ENCODE measurements around the gene SNAI3.

Gene SNAI3

GRCh38 chr16:88636488-88637265 lies 49.6 kb downstream of the SNAI3 start:
- in situ Hi-C loops (cut with MboI; ENCODE audit: low sequenced_read_pairs) = no loop called here

DNA sequence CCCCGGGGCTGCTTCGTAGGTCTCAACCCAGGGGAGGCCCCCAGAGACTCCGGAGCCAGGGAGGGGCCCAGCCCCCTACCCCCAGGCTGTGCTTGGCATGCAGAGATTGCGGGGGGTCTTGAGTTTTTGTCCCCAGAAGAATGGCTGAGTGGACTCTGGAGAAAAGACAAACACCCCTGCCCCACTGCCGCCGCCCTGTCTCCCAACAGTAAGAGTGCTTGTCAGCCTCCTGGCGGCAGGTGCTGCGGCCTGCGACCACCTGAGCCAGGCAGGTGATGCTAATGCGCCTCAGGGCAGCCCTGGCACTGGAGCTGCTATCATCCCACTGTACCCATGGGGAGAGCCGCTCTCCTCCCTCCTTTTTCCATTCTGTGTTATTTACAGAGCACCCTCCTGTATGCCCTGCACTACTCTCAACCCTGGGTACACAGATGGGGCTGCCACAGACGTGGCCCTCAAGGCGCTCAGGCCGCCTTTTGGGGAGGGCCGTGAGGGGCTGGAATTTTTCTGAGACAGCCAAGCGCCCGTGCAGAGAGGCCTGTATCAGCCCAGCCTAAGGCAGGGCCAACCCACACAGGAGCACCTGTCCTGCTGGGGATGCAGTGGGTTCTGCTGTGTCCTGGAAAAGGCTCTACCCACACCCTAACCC lies 50.5 kb downstream of the SNAI3 start:
- in situ Hi-C loops (cut with MboI; ENCODE audit: low sequenced_read_pairs) = no loop called here

DNA sequence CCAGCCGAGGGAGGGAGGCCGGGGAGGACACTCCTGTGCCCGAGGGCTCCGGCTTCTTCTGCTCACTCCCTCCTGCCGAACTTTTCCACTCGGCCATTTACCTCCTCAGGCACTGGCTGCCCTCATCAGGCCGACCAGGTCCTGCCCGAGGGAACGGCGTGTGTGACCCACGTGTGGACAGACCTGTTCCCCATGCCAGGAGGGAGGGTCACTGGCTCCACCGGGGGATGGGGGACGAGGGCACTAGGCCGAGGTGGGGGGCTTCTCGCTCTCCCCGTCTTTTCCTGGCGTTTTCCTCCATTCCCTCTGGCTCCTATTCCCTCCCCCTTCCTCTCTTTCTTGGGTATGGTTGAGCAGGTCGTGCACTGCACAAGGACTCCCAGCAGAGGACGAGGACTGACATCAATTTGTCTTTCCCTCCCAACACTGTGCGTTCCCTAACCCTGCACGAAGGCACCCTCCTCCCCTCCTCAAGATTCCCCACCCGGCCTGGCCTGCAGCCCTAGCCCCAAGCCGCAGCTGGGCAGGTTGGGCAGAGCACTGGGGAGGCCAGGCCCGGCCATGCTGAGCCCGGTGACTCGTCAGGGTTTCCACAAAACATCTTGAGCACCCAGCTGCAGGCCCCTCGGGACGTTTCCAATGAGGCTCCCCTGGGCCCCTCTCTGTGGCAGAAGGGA lies 51.2 kb downstream of the SNAI3 start:
- in situ Hi-C loops (cut with MboI; ENCODE audit: low sequenced_read_pairs) = no loop called here

- in situ Hi-C loops (cut with MboI; ENCODE audit: low sequenced_read_pairs) = no loop called here
Measured at GRCh38 chr16:88634141-88634993, 51.9 kb downstream of the SNAI3 start.

- in situ Hi-C loops (cut with MboI; ENCODE audit: low sequenced_read_pairs) = no loop called here
Measured at GRCh38 chr16:88633684-88634140, 52.6 kb downstream of the SNAI3 start.

GRCh38 chr16:88632587-88632930 lies 53.7 kb downstream of the SNAI3 start:
- in situ Hi-C loops (cut with MboI; ENCODE audit: low sequenced_read_pairs) = no loop called here

DNA sequence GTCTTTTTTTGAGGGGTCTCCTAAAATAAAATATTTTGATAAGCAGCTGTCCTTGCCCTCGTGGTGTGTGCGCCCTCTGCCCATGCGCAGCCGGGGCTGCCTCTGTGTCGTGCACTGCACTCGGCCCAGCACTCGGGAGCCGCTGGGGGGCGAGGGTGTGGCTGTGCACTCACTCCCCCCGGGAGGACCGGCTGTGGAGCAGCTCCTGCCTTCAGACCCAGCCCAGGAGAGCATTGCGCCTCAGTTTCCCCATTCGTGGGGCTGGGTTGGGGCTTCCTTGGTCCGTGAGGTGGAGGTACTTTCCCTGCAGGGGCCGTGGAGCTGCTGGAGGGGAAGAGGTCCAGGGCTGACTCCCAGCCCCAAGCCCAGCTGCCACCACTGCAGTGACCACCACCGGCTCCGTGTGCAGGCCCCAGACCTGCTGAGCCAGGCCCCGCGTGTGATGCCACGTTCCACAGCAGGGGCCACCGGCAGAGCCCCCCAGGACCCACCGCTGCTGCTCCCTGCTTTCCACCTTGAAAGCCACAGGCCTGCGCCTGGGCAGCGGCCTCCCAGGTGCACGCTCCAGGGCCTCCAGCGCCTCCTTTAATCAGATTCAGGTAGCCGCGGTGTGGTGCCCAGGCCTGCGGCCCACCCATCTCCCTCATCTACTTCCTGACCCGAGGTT lies 54.3 kb downstream of the SNAI3 start:
- in situ Hi-C loops (cut with MboI; ENCODE audit: low sequenced_read_pairs) = no loop called here

GRCh38 chr16:88631384-88631783 lies 54.9 kb downstream of the SNAI3 start:
- in situ Hi-C loops (cut with MboI; ENCODE audit: low sequenced_read_pairs) = no loop called here

DNA sequence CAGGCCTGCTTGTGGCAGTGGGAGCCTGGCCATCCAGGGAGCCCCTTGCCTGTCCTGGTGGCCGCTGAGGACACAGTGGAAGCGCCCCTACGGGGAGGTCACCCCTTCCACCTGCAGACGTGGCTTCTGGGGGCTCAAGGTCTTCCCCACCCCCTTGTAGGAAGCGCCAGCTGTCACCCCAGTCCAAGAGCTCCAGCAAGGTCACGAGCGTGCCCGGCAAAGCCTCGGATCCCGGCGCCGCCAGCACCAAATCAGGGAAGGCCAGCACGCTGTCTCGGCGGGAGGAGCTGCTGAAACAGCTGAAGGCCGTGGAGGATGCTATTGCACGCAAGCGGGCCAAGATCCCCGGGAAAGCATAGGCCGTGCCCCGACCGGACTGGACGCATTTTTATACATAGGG lies 55.4 kb downstream of the SNAI3 start:
- in situ Hi-C loops (cut with MboI; ENCODE audit: low sequenced_read_pairs) = no loop called here

- in situ Hi-C loops (cut with MboI; ENCODE audit: low sequenced_read_pairs) = no loop called here
Measured at GRCh38 chr16:88630433-88630832, 55.9 kb downstream of the SNAI3 start.

- in situ Hi-C loops (cut with MboI; ENCODE audit: low sequenced_read_pairs) = no loop called here
Measured at GRCh38 chr16:88629835-88630234, 56.5 kb downstream of the SNAI3 start.

DNA sequence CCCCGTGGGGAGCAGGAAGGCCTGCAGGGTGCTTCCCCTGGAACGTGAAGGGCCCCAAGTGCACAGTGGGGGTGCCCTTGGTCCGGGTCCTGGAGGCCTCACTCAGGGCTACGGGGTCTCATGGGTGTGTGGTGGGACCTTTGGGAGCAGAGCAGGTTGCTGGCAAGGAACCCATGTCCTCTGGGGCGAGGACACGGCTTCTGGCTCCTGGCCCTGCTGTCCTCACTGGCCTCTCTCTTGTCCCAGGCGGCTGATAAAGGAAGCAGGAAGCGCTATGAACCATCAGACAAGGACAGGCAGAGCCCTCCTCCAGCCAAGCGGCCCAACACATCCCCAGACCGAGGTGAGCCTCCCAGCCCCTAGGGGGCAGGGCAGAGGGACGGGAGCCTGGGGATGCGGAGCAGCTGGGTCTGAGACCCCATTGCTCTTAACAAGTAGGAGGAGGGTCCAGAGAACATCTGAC lies 57.8 kb downstream of the SNAI3 start:
- in situ Hi-C loops (cut with MboI; ENCODE audit: low sequenced_read_pairs) = no loop called here

Data from HL-60/S4 (cell line).